Panc1 (cell line): Measurements from ENCODE around the gene ATP1A1.

Experiments
- CTCF ChIP-seq: fragments of 450-650 bp; IDR thresholded peaks from 2 replicates; pipeline ENCODE4 v1.5.1; 2017; ENCODE audit warnings: mild to moderate bottlenecking
- POLR2AphosphoS5 ChIP-seq: IDR thresholded peaks from 2 replicates; pipeline ENCODE4 v1.6.1; 2012; ENCODE audit warnings: mild to moderate bottlenecking, low read depth, low read length, moderate library complexity

GRCh38 chr1:116401646-116402176 lies 28.7 kb downstream of the ATP1A1 start:
- TF ChIP-seq CTCF: no peak
- TF ChIP-seq POLR2AphosphoS5: no peak
